OCI-LY1 (cell line): ENCODE measurements around the gene SPATA16.

Source experiments
- H2AFZ ChIP-seq: fragments of 200-600 bp; sonication (generic), shearing (Covaris generic); 2 replicates; pipeline ENCODE4 v1.6.0; 2014; ENCODE audit warnings: antibody characterized with exemption, mild to moderate bottlenecking, low read length
- H3F3A ChIP-seq: fragments of 200-600 bp; sonication (generic), shearing (Covaris generic); 2 replicates; pipeline ENCODE4 v1.6.0; 2014; ENCODE audit warnings: mild to moderate bottlenecking, antibody characterized with exemption, low read length, moderate library complexity; ENCODE audit not compliant: insufficient read depth
- H3K27ac ChIP-seq: fragments of 200-600 bp; sonication (generic); 2 replicates; pipeline ENCODE4 v1.5.1; 2014; ENCODE audit warnings: low read length, mixed run types, mild to moderate bottlenecking, low read depth; ENCODE audit not compliant: poor library complexity, severe bottlenecking
- H3K27me3 ChIP-seq: fragments of 200-600 bp; sonication (generic); 2 replicates; pipeline ENCODE4 v1.6.0; 2014; ENCODE audit warnings: antibody characterized with exemption, mild to moderate bottlenecking, low read length, moderate library complexity; ENCODE audit not compliant: insufficient read depth
- H3K36me3 ChIP-seq: fragments of 200-600 bp; sonication (generic); 2 replicates; pipeline ENCODE4 v1.6.1; 2014; ENCODE audit warnings: mild to moderate bottlenecking, antibody characterized with exemption, low read length, moderate library complexity, mixed read lengths; ENCODE audit not compliant: insufficient read depth
- H3K4me1 ChIP-seq: fragments of 200-600 bp; sonication (generic); 2 replicates; pipeline ENCODE4 v1.5.1; 2014; ENCODE audit warnings: mild to moderate bottlenecking, low read length, moderate library complexity; ENCODE audit not compliant: insufficient read depth, severe bottlenecking
- H3K4me2 ChIP-seq: fragments of 200-600 bp; sonication (generic), shearing (Covaris generic); 2 replicates; pipeline ENCODE4 v1.6.1; 2014; ENCODE audit warnings: low read length
- H3K4me3 ChIP-seq: fragments of 200-600 bp; sonication (generic); 2 replicates; pipeline ENCODE4 v1.5.1; 2014; ENCODE audit warnings: low read length, low read depth, mild to moderate bottlenecking, mixed read lengths; ENCODE audit not compliant: poor library complexity, severe bottlenecking
- H3K79me2 ChIP-seq: fragments of 200-600 bp; shearing (Covaris generic); 2 replicates; pipeline ENCODE4 v1.6.1; 2016; ENCODE audit warnings: mixed run types, low read length, mixed read lengths; ENCODE audit not compliant: insufficient read depth
- H3K9ac ChIP-seq: fragments of 200-600 bp; sonication (generic), shearing (Covaris generic); 2 replicates; pipeline ENCODE4 v1.6.1; 2014; ENCODE audit warnings: mild to moderate bottlenecking, low read length, mixed read lengths
- H3K9me2 ChIP-seq: fragments of 200-600 bp; sonication (generic), shearing (Covaris generic); 2 replicates; pipeline ENCODE4 v1.6.1; 2014; ENCODE audit warnings: low read depth, mild to moderate bottlenecking, low read length, mixed read lengths
- H3K9me3 ChIP-seq: fragments of 200-600 bp; shearing (Covaris generic); 2 replicates; pipeline ENCODE4 v1.6.1; 2014; ENCODE audit warnings: low read length, mixed read lengths
- H4K20me1 ChIP-seq: fragments of 200-600 bp; sonication (generic), shearing (Covaris generic); 2 replicates; pipeline ENCODE4 v1.6.0; 2016; ENCODE audit warnings: mild to moderate bottlenecking, low read length; ENCODE audit not compliant: insufficient read depth
- EZH2 ChIP-seq: fragments of 200-600 bp; sonication (generic), shearing (Covaris generic); IDR thresholded peaks from 2 replicates; pipeline ENCODE4 v1.8.0; 2017; ENCODE audit warnings: borderline replicate concordance, mixed run types, mild to moderate bottlenecking, antibody characterized with exemption, low read length, moderate library complexity, mixed read lengths
- TF ChIP-seq, protein P1 (sequence below): fragments of 200-600 bp; sonication (generic), shearing (Covaris generic); IDR thresholded peaks from 2 replicates; pipeline ENCODE4 v1.5.1; 2017; ENCODE audit warnings: mild to moderate bottlenecking, antibody characterized with exemption, low read length, moderate library complexity, mixed read lengths

The SPATA16 gene

DNA sequence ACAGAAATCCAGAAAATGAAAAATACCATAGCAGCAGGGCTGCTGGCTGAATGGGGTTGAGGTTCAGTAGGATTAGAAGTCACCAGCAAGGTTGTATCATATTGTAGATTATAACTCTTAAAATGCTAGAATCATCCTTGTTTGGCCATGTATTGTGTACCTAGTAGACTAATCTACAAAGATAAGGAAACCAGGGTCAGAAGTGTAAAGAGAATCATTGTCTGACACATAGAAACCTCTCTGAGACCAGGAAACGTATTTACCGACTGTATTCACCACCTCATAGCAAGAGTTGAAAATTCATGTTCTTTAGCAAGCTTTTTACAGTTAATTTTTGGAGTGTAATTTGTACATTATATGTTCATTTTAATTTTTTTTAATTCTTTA, 221.7 kb downstream of the SPATA16 start:
- Histone ChIP-seq H3K4me3 (no peak overlapping the region), H3K27me3 (no peaks in the 10 kb centered on the region), H3K79me2 (no peaks in the 10 kb centered on the region), H3K9ac (no peak overlapping the region), H3K9me3 (no peaks in the 10 kb centered on the region), H2AFZ (no peak overlapping the region), H3K9me2 (no peaks in the 10 kb centered on the region), H3K36me3 (no peaks in the 10 kb centered on the region), H4K20me1 (no peaks in the 10 kb centered on the region), H3K27ac (no peak overlapping the region), H3F3A (no peaks in the 10 kb centered on the region), H3K4me1 (no peaks in the 10 kb centered on the region), H3K4me2 (no peak overlapping the region)
- no peak for TF ChIP-seq EZH2
- TF ChIP-seq, protein P1, sequence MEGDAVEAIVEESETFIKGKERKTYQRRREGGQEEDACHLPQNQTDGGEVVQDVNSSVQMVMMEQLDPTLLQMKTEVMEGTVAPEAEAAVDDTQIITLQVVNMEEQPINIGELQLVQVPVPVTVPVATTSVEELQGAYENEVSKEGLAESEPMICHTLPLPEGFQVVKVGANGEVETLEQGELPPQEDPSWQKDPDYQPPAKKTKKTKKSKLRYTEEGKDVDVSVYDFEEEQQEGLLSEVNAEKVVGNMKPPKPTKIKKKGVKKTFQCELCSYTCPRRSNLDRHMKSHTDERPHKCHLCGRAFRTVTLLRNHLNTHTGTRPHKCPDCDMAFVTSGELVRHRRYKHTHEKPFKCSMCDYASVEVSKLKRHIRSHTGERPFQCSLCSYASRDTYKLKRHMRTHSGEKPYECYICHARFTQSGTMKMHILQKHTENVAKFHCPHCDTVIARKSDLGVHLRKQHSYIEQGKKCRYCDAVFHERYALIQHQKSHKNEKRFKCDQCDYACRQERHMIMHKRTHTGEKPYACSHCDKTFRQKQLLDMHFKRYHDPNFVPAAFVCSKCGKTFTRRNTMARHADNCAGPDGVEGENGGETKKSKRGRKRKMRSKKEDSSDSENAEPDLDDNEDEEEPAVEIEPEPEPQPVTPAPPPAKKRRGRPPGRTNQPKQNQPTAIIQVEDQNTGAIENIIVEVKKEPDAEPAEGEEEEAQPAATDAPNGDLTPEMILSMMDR: no peak

GRCh38 chr3:172918568-172919296, 222.3 kb downstream of the SPATA16 start:
- Histone ChIP-seq H3K9me3 (no peaks in the 10 kb centered on the region), H3K36me3 (no peaks in the 10 kb centered on the region), H3K27me3 (no peaks in the 10 kb centered on the region), H4K20me1 (no peaks in the 10 kb centered on the region), H2AFZ (no peak overlapping the region), H3K79me2 (no peaks in the 10 kb centered on the region), H3K4me2 (no peak overlapping the region), H3K4me1 (no peaks in the 10 kb centered on the region), H3F3A (no peaks in the 10 kb centered on the region), H3K27ac (no peak overlapping the region), H3K4me3 (no peak overlapping the region), H3K9me2 (no peaks in the 10 kb centered on the region), H3K9ac (no peak overlapping the region)
- TF ChIP-seq, protein P1: no peak
- no peak for TF ChIP-seq EZH2

GRCh38 chr3:172918165-172918564, 222.9 kb downstream of the SPATA16 start:
- no peaks in the 10 kb centered on the region for H3K9me3 ChIP-seq
- no peaks in the 10 kb centered on the region for H3K9me2 ChIP-seq
- no peaks in the 10 kb centered on the region for H4K20me1 ChIP-seq
- no peak overlapping the region for H3K9ac ChIP-seq
- H3K36me3 ChIP-seq: no peaks in the 10 kb centered on the region
- H3F3A ChIP-seq: no peaks in the 10 kb centered on the region
- H3K27ac ChIP-seq: no peak overlapping the region
- no peaks in the 10 kb centered on the region for H3K79me2 ChIP-seq
- no peak for TF ChIP-seq EZH2
- TF ChIP-seq, protein P1: no peak
- H3K4me3 ChIP-seq: no peak overlapping the region
- H3K4me2 ChIP-seq: no peak overlapping the region
- H3K4me1 ChIP-seq: no peaks in the 10 kb centered on the region
- H2AFZ ChIP-seq: no peak overlapping the region
- no peaks in the 10 kb centered on the region for H3K27me3 ChIP-seq
